NK-92 treated with Interleukin-12 subunit alpha and Interleukin-12 subunit beta, amount 100 ng/mL, for 24 hours (cell line): ENCODE measurements around the gene GPC5.
"Not testable (repeated sequence)": the region's sequence is repeated elsewhere in the genome, so short reads cannot be mapped to it uniquely, and the experiment has no call there.

Experiments
- DNase-seq: peaks from one replicate; lab custom pipeline; 2025; lab: John Stamatoyannopoulos, UW

The GPC5 gene

DNA sequence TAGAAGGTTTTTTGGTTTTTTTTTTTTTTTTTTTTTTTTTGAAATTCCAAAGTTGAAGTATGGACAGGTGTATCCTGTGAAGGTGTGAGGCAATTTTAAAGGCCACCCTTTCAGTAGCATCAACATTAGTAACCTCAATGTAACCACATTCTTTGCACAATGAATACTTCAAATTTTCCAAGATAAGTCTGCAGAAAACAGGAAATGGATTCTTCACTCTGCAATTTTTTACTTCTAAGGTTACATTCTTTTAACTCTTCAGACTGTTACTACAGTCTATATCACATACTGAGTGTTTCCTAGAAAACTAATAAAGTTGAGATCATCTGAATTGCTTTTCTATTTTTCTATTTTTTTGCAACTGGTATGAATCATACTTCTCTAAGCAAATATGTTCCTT is 1259.1 kb downstream of the GPC5 start:
- no peak for DNase-seq

GRCh38 chr13:92658293-92658692 is 1259.9 kb downstream of the GPC5 start:
- no peak for DNase-seq

DNA sequence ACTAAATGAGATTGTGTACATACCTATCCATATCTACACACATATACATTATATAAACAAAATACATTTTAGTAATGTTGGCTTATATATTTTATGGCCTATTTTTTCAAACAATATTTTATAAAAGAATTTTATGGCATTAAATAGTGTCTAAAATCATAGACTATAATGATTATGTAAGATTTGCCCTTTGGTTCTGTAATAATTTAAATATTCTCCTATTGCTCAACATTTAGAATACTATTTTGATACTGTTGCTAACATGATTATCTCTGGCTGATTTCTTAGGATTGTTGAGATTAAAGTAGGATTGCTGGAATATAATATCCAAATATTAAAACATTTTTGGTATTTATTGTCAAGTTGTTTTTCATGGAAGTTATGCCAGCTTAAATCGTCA is 1263.0 kb downstream of the GPC5 start:
- DNase-seq, result no peak

DNA sequence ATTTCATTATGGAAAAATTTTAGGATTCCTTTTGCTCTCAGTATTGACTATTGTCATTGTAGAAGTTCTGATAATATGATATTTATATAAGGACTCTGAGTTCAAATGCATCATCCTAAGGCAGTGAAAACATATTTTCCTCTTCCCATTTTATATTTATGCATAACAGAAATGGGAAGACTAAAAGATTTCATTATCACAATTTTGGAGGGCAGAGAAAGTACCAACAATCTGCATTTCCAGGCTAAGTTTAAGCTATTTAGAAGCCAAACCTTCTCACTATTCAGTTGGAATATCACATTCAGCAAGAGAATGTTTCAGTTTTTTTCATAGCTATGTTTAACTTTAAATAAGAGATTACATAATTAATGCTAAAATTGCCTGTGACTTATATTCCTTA is 1269.7 kb downstream of the GPC5 start:
- no peak for DNase-seq

DNA sequence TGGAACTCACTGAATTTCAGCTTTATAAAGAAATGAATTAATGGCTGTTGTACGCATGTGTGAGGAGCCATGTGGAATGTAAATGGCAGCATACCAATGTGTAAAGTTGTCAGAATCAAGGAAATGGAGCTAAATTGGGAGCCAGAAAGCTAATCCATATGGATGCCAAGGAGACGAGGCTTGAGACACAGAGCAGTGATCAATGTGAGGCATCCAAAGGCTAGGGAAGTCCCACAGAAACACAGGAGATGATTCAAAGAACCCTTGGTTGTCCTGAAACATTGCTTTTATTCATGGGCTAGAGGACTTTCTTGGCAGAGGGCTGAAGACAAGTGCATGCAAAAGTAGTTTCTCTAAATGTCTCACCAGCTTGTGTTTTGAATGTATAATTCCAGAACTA is 1271.7 kb downstream of the GPC5 start:
- DNase-seq, result no peak

DNA sequence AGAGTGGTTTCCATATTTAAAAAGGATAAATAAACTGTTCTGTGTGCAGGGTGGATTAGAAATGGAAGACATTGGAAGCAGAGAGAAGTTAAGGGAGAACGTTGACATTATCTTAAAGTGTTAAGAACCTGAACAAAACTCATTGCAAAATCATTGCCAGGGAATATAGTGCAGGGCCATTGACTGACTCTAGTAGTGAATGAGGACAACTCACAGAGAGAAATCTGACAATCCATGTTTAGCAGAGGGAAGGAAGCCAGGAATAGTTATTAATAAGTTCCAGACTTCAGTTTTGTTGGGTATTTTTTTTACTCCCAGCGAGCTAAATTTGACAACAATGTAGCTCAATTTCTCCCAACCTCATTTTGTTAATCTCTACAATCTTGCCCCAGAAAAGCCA is 1273.4 kb downstream of the GPC5 start:
- no peak for DNase-seq

- DNase-seq, result no peak
Measured at GRCh38 chr13:92676246-92676645, 1277.8 kb downstream of the GPC5 start.

DNA sequence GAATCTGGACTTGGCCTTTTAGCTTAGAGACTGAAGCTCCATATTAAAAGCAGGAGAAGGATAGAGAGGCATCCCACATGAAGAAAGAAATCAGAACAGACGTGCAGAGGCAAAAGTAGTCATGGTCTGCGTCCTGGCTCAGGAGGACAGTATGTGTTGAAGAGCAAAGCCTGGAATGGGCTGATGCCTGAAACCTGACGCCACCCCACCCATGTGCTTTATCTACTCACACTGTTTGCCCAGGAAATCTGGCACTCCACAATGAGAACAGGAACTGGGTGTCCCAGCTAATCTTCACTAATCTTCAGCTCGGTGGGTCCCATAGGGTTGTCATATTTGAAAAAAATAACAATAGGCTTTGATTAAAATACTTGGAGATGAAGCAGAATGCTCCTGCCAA is 1279.2 kb downstream of the GPC5 start:
- no peak for DNase-seq

DNA sequence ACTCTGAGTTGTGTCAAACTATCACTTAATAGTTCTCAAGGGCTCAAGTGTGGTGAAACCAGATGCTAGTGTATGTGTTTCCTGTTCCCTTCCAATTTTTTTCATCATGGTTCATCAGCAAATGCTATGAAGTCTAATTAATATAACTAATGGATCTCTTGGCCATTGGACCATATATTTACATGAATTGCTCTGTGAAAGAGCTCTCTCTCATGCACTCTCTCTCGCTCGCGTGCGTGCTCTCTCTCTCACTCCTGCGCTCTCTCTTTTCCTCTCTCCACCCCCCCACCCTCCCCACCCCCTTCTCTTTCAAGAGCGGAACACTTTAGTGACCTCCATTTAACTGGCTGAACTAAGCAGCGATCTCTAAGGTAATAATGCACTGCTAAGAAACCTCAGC is 1281.2 kb downstream of the GPC5 start:
- DNase-seq, result no peak

GRCh38 chr13:92681239-92681638 is 1282.8 kb downstream of the GPC5 start:
- DNase-seq, result no peak

DNA sequence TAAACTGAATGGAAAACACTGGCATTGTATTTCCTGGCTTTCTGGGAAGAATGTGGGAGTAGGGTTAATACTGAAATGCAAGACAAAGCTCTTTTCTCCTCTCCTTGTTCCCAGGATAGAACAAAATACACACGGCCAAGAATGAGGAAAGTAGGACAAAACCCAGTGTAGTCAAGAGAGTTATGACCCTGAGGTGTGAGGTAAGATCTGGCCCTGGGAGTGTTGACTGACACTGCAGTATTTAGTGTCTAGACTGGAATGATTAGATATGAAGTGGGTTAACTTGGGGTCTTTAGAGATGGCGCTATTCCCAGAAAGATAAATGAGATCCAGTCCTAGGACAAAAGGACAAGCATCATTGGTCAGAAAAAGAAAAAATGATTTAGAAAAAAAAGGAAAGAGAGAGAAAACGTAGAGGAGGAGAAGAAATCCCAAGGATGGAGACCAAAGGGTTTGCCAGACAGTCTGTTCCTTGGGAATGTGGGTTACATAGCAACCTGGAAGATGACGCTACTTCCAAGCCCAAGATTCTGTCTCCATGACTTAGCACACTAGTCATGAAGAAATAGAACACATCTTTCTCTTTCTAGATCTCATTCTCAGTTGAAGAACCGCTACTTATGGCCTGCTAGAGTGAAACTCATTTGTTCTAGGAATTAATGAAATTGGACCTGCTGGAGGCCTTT is 1284.6 kb downstream of the GPC5 start:
- no peak for DNase-seq

DNA sequence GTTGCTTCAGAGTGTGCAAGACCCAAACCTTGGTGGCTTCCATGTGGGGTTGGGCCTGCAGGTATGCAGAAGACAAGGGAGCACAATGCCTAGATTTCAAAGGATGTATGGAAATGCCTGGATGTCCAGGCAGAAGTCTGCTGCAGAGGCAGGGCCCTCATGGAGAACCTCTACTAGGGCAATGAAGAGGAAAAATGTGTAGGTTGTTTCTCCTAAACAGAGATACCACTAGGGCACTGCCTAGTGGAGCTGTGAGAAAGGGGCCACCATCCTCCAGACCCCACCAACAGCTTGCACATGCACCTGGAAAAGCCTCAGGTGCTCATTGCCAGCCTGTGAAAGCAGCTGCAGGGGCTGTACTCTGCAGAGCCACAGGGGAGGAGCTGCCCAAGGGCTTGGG is 1295.6 kb downstream of the GPC5 start:
- DNase-seq, result no peak

GRCh38 chr13:92695827-92696226 is 1297.4 kb downstream of the GPC5 start:
- not testable (repeated sequence) for DNase-seq

GRCh38 chr13:92716749-92717148 is 1318.3 kb downstream of the GPC5 start:
- no peak for DNase-seq

DNA sequence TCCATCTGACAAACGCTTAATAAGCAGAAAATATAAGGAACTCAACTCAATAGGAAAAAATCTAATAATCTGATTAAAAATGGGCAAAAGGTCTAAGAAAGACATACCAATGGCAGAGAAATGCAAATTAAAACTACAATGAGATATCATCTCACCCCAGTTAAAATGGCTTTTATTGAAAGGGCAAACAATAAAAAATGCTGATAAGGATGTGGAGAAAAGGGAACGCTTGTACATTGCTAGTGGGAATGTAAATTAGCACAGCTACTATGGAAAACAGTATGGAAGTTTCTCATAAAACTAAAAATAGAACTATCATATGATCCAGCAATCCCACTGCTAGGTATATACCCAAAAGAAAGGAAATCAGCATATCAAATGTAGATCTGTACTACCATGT is 1319.4 kb downstream of the GPC5 start:
- no peak for DNase-seq

- no peak for DNase-seq
Measured at GRCh38 chr13:92719868-92720267, 1321.4 kb downstream of the GPC5 start.

DNA sequence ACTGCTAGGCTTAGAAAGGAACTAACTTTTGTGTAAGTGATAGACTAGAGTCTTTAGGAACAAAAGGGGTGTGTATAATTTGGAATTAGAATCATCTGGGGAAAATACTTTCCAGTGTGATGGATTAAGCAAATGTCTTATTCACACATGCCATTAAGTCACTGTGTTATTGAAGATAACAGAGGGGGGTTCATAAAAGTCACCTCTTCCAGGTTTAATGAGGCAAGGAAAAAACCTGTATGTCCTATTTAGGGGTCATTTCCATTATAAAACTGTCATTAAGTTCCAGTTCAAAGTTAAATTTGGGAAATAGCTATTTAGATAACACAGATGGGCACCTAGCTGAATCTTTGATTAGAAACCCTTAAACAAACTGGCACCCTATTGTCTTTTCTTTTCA is 1323.2 kb downstream of the GPC5 start:
- DNase-seq, result no peak

DNA sequence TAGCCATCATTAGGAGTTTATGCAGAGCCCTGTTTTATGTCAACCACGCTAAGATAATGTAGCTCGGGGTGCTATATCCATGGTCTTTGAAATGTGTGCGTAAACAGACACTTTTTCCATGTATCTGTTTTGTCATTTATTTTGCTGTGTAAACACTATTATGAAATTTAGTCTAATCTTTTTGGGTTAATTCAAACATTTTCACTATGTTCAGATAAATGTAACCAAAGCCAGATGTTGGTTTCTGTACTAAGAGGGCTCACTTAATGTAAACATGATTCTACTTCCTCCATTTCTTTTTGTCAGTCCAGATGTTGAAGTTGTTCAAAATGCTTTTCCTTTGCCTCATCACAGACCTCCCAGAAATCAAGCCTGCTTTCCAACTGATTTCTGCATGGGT is 1328.7 kb downstream of the GPC5 start:
- DNase-seq, result no peak

DNA sequence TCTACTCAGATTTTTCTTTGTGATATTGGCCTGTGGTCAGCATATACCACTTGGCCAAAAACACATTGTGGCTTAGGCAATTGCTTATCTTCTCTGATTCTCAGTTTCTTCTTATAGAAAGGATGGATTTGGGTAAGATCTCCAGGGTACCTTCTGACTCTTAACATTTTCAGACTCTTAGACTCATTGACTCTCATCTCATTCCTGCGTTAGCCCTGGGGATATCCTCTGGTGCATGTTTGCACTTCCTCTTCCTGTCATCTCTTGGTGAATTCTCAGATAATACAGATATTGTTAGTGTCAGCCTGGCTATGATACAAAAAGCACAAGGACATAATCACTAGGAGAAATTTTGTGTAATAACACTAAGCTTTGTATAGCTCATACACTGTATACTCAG is 1335.6 kb downstream of the GPC5 start:
- no peak for DNase-seq

GRCh38 chr13:92734545-92734944 is 1336.1 kb downstream of the GPC5 start:
- no peak for DNase-seq

GRCh38 chr13:92735909-92736308 is 1337.5 kb downstream of the GPC5 start:
- DNase-seq, result no peak

- DNase-seq, result no peak
Measured at GRCh38 chr13:92739306-92739818, 1340.9 kb downstream of the GPC5 start.

GRCh38 chr13:92743992-92744391 is 1345.6 kb downstream of the GPC5 start:
- no peak for DNase-seq

GRCh38 chr13:92745258-92745657 is 1346.8 kb downstream of the GPC5 start:
- DNase-seq, result no peak
